Peyer's patch (tissue), 4 donors: ENCODE measurements around the gene SUGCT.

Experiments
- POLR2A ChIP-seq, 2 donors: fragments of 450-650 bp; IDR thresholded peaks; one replicate each; pipeline ENCODE4 v1.5.1; 2017; ENCODE audit warnings: antibody characterized with exemption in 2 of 2, mild to moderate bottlenecking in 2 of 2, moderate library complexity in 2 of 2
- TF ChIP-seq, protein P1 (sequence below), 6 experiments: fragments of 450-650 bp in 4 of 6; fragments of 200-600 bp in 2 of 6; sonication (generic) in 1 of 6; IDR thresholded peaks; one replicate each; pipeline ENCODE4 v1.5.1; 2017 to 2019; ENCODE audit warnings: antibody characterized with exemption in 6 of 6, mild to moderate bottlenecking in 3 of 6, moderate library complexity in 1 of 6

DNA sequence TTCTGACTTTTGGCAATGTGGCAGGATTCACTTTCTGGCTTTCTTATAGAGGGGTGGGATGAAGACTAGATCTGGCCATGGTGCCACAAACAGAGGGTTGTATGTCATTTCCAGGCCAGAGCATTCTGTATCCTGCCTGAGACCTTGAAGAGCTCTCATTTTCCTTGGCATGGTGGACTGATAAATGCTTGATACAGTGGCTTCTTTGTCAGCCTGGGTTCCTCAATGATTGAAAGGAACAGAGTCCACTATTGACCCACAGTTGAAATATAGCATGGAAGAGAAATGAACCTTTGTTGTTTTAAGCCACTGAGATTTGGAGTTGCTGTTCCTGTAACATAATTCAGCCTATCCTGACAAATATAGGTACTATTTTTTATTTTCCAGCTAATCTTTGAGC, 462.7 kb downstream of the SUGCT start:
- TF ChIP-seq, protein P1, sequence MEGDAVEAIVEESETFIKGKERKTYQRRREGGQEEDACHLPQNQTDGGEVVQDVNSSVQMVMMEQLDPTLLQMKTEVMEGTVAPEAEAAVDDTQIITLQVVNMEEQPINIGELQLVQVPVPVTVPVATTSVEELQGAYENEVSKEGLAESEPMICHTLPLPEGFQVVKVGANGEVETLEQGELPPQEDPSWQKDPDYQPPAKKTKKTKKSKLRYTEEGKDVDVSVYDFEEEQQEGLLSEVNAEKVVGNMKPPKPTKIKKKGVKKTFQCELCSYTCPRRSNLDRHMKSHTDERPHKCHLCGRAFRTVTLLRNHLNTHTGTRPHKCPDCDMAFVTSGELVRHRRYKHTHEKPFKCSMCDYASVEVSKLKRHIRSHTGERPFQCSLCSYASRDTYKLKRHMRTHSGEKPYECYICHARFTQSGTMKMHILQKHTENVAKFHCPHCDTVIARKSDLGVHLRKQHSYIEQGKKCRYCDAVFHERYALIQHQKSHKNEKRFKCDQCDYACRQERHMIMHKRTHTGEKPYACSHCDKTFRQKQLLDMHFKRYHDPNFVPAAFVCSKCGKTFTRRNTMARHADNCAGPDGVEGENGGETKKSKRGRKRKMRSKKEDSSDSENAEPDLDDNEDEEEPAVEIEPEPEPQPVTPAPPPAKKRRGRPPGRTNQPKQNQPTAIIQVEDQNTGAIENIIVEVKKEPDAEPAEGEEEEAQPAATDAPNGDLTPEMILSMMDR (IDR thresholded peaks at IDR 0.05): no peak
- no peak for TF ChIP-seq POLR2A (IDR thresholded peaks at IDR 0.05)
